GM18517 (cell line): Measurements from ENCODE around the gene AASDH.

ENCODE experiments used
- ATAC-seq: cut with Tn5 transposase; IDR thresholded peaks from one replicate; pipeline ENCODE4 v1.9.1; 2021; ENCODE audit warnings: mild to moderate bottlenecking, moderate library complexity; ENCODE audit not compliant: unreplicated experiment

The AASDH gene

GRCh38 chr4:56288663-56289062 is 98.6 kb downstream of the AASDH start:
- no peak for ATAC-seq
